Bronchial epithelial cell (primary cell): ENCODE data around the gene RCC2. TPM values are rescaled to one million over a fixed set of nuclear protein-coding genes. Genes with fewer than 3 reads are reported as not detected.

Source experiments
- DNase-seq: peaks from one replicate; pipeline ENCODE4 v3.0.0-alpha.2; 2010; ENCODE audit warnings: low read depth
- FAIRE-seq: peaks from 2 replicates; lab custom pipeline; 2011; peaks lifted over from hg19 to GRCh38; lab: Jason Lieb, UNC
- H3K27me3 ChIP-seq: 2 replicates; pipeline ENCODE4 v1.5.1; 2011; ENCODE audit warnings: low read length; ENCODE audit not compliant: control insufficient read depth, insufficient read depth
- H3K36me3 ChIP-seq: 2 replicates; pipeline ENCODE4 v1.5.1; 2011; ENCODE audit warnings: low read length; ENCODE audit not compliant: control insufficient read depth, insufficient read depth
- H3K4me3 ChIP-seq: 2 replicates; pipeline ENCODE4 v1.5.1; 2011; ENCODE audit warnings: mild to moderate bottlenecking, low read depth, low read length, control low read depth
- total RNA-seq: library from RNA; depleted of rRNA; stranded (reverse); fragments of >200 nt; gene quantifications from 2 replicates; pipeline ENCODE4 v1.2.1, GENCODE V29; 2014
- TF ChIP-seq, protein P1 (sequence below): IDR thresholded peaks from 2 replicates; pipeline ENCODE4 v1.5.1; 2011; ENCODE audit warnings: mild to moderate bottlenecking, moderate library complexity, low read length, control low read depth, inconsistent platforms; ENCODE audit not compliant: insufficient read depth, severe bottlenecking

The RCC2 gene
- total RNA-seq, 1 donor from 2014 or later, result 152 TPM

DNA sequence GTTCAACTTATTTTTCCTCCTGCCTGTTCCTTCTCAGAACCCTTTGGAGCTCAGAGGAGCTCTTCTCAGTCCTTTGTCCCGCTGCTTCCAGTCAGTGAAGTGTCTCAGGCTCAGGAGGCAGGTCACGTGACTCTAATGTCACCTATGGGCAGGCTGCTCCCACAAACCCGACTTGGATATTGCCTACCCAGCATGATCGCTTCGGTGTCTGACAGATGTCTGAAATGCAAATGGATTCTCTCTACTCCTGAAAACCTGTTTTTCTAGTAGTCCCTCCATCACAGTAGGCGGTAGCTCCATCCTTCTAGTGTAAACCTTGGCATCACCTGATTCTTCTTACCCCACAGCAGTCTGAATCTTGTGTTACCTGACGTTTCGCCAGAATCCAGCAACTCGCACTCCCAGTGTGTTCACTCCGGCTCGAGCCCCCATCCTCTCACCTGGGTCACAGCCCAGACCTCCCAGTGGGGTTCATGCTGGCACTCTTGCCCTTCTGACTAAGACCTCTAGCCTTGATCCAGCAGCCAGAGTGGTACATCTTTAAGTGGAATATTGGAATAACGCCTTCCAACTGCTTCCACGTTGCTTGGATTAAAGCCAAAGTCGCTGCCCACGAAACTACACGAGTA is 62.0 kb downstream of the RCC2 start:
- Histone ChIP-seq H3K36me3 (no peaks in the 10 kb centered on the region), H3K27me3 (no peaks in the 10 kb centered on the region), H3K4me3 (no peak overlapping the region)
- FAIRE-seq (no peak), DNase-seq (peak; percentile 60)
- TF ChIP-seq, protein P1, sequence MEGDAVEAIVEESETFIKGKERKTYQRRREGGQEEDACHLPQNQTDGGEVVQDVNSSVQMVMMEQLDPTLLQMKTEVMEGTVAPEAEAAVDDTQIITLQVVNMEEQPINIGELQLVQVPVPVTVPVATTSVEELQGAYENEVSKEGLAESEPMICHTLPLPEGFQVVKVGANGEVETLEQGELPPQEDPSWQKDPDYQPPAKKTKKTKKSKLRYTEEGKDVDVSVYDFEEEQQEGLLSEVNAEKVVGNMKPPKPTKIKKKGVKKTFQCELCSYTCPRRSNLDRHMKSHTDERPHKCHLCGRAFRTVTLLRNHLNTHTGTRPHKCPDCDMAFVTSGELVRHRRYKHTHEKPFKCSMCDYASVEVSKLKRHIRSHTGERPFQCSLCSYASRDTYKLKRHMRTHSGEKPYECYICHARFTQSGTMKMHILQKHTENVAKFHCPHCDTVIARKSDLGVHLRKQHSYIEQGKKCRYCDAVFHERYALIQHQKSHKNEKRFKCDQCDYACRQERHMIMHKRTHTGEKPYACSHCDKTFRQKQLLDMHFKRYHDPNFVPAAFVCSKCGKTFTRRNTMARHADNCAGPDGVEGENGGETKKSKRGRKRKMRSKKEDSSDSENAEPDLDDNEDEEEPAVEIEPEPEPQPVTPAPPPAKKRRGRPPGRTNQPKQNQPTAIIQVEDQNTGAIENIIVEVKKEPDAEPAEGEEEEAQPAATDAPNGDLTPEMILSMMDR, result no peak

DNA sequence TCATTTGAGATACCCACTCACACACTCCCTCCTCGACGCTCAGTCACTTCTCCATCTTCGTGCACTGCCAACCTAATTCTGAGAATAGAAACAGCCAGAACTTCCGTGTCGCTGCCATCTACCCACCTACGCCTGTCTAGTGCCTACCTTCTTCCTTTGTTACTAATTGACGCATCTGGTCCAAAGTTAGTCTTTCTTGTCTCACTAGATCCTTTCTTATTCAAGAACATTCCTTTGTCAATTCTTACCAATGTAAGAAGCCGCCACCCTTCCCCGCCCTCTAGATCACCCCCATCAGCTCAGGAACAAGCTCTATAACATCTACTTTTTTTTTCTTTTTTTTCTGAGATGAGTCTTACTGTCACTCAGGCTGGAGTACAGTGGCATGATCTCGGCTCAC is 63.8 kb downstream of the RCC2 start:
- FAIRE-seq (no peak), DNase-seq (no peak)
- no peaks in the 10 kb centered on the region for H3K27me3 ChIP-seq
- no peaks in the 10 kb centered on the region for H3K36me3 ChIP-seq
- TF ChIP-seq, protein P1, result no peak
- no peak overlapping the region for H3K4me3 ChIP-seq

GRCh38 chr1:17372955-17373354 is 66.5 kb downstream of the RCC2 start:
- Histone ChIP-seq H3K4me3 (no peak overlapping the region), H3K36me3 (no peaks in the 10 kb centered on the region), H3K27me3 (no peaks in the 10 kb centered on the region)
- DNase-seq, result no peak
- FAIRE-seq, result peak; percentile 50
- TF ChIP-seq, protein P1, result no peak

DNA sequence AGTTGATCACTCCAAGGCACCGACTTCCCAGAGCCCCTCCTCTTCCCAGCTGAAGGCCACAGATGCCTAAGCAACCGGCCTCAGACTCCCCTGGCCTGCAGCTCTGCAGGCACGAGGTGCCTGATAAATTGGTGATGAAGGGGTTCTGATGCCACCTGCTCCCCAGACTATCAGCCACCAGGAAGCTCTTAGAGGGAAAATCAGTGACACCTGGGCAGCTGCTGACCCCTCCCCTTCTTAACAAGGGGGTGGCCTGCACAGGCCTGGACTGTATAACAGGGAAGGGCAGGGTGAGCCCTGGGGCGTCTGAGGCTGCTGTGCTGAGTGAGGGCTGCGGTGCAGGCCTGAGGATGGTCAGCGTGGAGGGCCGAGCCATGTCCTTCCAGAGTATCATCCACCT is 67.6 kb downstream of the RCC2 start, which contains the start of gene PADI6:
Gene PADI6 (plus strand): TSS at position 301 of the 400 bp plus-strand sequence. CDS start 50 bp downstream, at position 351.
- no peak within 1 kb of the TSS for H3K4me3 ChIP-seq
- no peaks in the 10 kb centered on the region for H3K36me3 ChIP-seq
- H3K27me3 ChIP-seq, result no peaks in the 10 kb centered on the region
- FAIRE-seq, result no peak
- TF ChIP-seq, protein P1, result no peak
- no peak for DNase-seq

DNA sequence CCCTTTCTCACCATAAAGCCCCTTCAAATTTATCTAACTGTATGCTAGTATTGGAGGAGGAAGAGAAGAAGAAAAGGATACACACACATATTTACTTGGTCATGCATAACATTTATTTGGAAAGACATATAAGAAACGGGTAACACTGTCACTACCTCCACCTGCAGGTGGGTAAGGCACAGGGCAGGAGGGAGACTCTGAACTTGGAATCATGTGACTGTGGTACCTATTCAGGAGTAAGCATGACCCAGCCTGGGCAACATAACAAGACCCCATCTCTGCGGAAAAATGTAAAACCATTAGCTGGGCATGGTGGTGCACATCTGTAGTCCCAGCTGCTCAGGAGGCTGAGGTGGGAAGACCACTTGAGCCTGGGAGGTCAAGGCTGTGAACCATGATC is 68.9 kb downstream of the RCC2 start:
- Histone ChIP-seq H3K4me3 (no peak overlapping the region), H3K27me3 (no peaks in the 10 kb centered on the region), H3K36me3 (no peaks in the 10 kb centered on the region)
- peak; percentile 61 for DNase-seq
- TF ChIP-seq, protein P1, result peak; percentile 66
- FAIRE-seq, result peak; percentile 23

DNA sequence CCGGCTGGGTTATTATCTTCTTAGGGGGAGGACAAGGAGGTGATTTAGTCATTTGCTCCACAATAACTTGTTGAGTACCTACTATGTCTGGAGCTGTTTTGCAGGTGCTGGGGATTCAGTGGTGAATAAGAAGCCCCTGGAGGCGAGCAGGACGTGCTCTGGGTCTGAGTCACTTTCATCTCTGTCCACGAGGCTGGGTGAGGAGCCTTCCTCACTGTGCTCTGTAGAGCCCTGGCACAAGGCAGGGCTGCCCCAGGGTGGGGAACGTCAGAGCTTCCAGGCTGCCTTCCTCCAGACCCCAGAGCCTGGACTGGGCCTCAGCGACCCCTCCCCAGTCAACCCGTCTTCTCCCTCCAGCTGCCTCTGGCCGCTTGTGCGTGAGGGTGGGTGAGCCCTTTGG is 70.0 kb downstream of the RCC2 start:
- FAIRE-seq (no peak), DNase-seq (peak; percentile 94)
- no peaks in the 10 kb centered on the region for H3K27me3 ChIP-seq
- TF ChIP-seq, protein P1, result no peak
- H3K36me3 ChIP-seq, result no peaks in the 10 kb centered on the region
- no peak overlapping the region for H3K4me3 ChIP-seq
